ENCODE results near the gene AMMECR1L.

DNA sequence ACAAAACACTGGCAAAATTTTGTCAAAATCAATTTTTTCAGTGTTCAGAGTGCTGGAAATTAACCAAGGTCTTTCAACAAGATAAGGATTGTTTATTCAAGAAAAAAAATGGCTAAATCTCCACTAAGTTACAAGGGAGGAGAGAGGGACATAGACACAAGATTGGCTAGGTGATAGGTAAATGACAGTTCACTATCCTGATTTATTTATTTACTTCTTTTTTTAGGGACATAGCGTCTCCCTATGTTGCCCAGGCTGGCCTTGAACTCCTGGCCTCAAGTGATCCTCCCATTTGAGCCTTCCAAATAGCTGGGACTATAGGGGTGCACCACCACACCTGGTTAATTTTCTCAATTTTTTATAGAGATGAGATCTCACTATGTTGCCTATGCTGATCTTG lies 71.1 kb downstream of the AMMECR1L start:
- TF ChIP-seq POLR2AphosphoS5 (IDR thresholded peaks at IDR 0.05) (no peak), POLR2A (IDR thresholded peaks at IDR 0.05) (no peak)
- TF ChIP-seq, protein P1, sequence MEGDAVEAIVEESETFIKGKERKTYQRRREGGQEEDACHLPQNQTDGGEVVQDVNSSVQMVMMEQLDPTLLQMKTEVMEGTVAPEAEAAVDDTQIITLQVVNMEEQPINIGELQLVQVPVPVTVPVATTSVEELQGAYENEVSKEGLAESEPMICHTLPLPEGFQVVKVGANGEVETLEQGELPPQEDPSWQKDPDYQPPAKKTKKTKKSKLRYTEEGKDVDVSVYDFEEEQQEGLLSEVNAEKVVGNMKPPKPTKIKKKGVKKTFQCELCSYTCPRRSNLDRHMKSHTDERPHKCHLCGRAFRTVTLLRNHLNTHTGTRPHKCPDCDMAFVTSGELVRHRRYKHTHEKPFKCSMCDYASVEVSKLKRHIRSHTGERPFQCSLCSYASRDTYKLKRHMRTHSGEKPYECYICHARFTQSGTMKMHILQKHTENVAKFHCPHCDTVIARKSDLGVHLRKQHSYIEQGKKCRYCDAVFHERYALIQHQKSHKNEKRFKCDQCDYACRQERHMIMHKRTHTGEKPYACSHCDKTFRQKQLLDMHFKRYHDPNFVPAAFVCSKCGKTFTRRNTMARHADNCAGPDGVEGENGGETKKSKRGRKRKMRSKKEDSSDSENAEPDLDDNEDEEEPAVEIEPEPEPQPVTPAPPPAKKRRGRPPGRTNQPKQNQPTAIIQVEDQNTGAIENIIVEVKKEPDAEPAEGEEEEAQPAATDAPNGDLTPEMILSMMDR (IDR thresholded peaks at IDR 0.05) = no peak

Measured in prostate gland (tissue), 2 donors.